Keratinocyte (primary cell): ENCODE data around the gene SIK3.
"Not testable (repeated sequence)": the region's sequence is repeated elsewhere in the genome, so short reads cannot be mapped to it uniquely, and the experiment has no call there.

Source experiments
- EZH2 ChIP-seq: IDR thresholded peaks from one replicate; pipeline ENCODE4 v1.6.1; 2012; ENCODE audit warnings: inconsistent platforms, mild to moderate bottlenecking, low read length, moderate library complexity
- TF ChIP-seq, protein P1 (sequence below), 3 experiments: IDR thresholded peaks in 1 of 3; conservative IDR thresholded peaks in 1 of 3; optimal IDR thresholded peaks in 1 of 3; 2 replicates in 2 of 3; 3 replicates in 1 of 3; pipeline versions ENCODE3 to v1.5.1; 2011; ENCODE audit warnings: low read length in 3 of 3, mild to moderate bottlenecking in 3 of 3, moderate library complexity in 2 of 3, control low read depth in 1 of 3, inconsistent platforms in 1 of 3; ENCODE audit not compliant: insufficient read depth in 2 of 3; ENCODE audit errors: extremely low read depth in 1 of 3

DNA sequence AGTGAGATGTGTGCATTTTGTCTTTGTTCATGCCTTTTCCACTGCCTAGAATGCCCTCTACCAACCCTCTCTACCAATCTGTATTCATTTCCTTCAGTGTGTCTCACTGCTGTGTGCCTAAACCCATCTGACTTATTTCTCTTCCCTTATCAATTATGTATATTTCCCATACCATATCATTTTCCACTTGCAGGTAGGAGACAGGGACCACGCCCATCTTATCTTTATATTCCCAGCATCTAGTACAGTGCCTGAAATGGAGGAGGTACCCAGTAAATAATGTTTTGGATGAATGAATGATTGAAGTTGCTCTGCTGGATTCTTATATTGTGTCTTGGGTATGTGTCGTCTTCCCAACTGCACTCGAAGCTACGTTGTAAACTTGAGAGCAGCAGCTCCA, 36.8 kb upstream of the SIK3 start:
- TF ChIP-seq, protein P1, sequence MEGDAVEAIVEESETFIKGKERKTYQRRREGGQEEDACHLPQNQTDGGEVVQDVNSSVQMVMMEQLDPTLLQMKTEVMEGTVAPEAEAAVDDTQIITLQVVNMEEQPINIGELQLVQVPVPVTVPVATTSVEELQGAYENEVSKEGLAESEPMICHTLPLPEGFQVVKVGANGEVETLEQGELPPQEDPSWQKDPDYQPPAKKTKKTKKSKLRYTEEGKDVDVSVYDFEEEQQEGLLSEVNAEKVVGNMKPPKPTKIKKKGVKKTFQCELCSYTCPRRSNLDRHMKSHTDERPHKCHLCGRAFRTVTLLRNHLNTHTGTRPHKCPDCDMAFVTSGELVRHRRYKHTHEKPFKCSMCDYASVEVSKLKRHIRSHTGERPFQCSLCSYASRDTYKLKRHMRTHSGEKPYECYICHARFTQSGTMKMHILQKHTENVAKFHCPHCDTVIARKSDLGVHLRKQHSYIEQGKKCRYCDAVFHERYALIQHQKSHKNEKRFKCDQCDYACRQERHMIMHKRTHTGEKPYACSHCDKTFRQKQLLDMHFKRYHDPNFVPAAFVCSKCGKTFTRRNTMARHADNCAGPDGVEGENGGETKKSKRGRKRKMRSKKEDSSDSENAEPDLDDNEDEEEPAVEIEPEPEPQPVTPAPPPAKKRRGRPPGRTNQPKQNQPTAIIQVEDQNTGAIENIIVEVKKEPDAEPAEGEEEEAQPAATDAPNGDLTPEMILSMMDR (optimal IDR thresholded peaks at IDR 0.05 in 1 of 3, IDR thresholded peaks at IDR 0.05 in 1 of 3, conservative IDR thresholded peaks at IDR 0.05 in 1 of 3; ENCODE audit: extremely low read depth in 1 of 3, insufficient read depth in 2 of 3, low read length in 3 of 3), result not testable (repeated sequence)
- not testable (repeated sequence) for TF ChIP-seq EZH2
